SU-DHL-6 (cell line): Measurements from ENCODE around the gene C1QTNF6.

ENCODE experiments used
- EZH2phosphoT487 ChIP-seq: fragments of 200-600 bp; sonication (generic), shearing (Covaris generic); conservative IDR thresholded peaks from 2 replicates; pipeline ENCODE4 v1.6.1; 2018; ENCODE audit warnings: mild to moderate bottlenecking, antibody characterized with exemption, low read length, moderate library complexity, mixed read lengths
- TF ChIP-seq, protein P1 (sequence below): fragments of 200-600 bp; sonication (generic); IDR thresholded peaks from one replicate; pipeline ENCODE4 v1.5.1; 2017; ENCODE audit warnings: antibody characterized with exemption, mild to moderate bottlenecking, low read length, moderate library complexity; ENCODE audit not compliant: insufficient read depth, poor library complexity, severe bottlenecking

DNA sequence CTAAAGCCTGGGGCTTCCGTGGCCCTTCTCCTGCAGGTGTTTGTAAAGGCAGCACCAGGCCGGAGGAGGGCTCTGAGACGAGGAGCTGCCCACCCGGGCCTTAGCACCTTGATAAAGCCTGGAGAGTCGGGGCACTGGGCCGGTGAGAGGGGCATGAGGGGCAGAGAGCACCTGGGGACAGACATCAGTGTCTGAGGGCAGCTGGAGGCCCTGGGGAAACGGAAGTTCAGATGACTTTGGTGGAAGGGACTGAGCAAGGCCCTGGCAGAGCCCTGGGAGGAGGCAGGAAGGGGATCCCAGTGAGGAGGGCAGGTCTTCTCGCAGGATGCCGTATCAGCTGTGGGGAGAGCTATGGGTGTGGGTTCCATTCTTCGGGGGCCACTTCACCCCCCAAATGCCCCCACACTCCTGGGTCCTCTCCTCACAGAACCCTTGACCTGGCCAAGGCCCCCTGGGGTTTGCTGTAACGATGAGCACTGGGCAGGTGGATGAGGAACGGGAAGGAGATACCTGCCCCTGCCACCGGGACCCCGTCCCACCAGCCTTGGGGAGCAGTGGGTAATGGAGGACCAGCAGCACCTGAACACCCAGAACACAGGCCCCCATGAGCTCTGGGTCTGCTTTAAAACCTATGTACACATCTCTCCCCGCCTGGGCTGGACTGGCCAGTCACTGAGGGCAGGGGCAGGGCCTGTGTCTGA is 7.4 kb downstream of the C1QTNF6 start:
- TF ChIP-seq, protein P1, sequence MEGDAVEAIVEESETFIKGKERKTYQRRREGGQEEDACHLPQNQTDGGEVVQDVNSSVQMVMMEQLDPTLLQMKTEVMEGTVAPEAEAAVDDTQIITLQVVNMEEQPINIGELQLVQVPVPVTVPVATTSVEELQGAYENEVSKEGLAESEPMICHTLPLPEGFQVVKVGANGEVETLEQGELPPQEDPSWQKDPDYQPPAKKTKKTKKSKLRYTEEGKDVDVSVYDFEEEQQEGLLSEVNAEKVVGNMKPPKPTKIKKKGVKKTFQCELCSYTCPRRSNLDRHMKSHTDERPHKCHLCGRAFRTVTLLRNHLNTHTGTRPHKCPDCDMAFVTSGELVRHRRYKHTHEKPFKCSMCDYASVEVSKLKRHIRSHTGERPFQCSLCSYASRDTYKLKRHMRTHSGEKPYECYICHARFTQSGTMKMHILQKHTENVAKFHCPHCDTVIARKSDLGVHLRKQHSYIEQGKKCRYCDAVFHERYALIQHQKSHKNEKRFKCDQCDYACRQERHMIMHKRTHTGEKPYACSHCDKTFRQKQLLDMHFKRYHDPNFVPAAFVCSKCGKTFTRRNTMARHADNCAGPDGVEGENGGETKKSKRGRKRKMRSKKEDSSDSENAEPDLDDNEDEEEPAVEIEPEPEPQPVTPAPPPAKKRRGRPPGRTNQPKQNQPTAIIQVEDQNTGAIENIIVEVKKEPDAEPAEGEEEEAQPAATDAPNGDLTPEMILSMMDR, result no peak
- no peak for TF ChIP-seq EZH2phosphoT487
